ENCODE measurements around the gene EIF5.

Gene EIF5
- total RNA-seq: 323 to 1,491 (median 452) reads per million in 3 experiments

GRCh38 chr14:103333754-103334643 is at the start of gene EIF5:
TSS of gene EIF5 (plus strand) at chr14:103334237. CDS start at chr14:103335861, 1,624 bp downstream.
- peak; percentile 99 for DNase-seq

- no peak for DNase-seq
Observed at GRCh38 chr14:103284574-103285467, 49.2 kb upstream of the EIF5 start.

- DNase-seq: no peak
Observed at GRCh38 chr14:103286460-103286859, 47.6 kb upstream of the EIF5 start.

GRCh38 chr14:103286968-103287850 is 46.8 kb upstream of the EIF5 start:
- DNase-seq: no peak

GRCh38 chr14:103288076-103288766 is 45.8 kb upstream of the EIF5 start:
- DNase-seq: no peak

GRCh38 chr14:103290056-103290455 is 44.0 kb upstream of the EIF5 start:
- DNase-seq: no peak

GRCh38 chr14:103290494-103290893 is 43.5 kb upstream of the EIF5 start:
- DNase-seq: no peak

- no peak for DNase-seq
Observed at GRCh38 chr14:103290961-103291360, 43.1 kb upstream of the EIF5 start.

- DNase-seq: peak; percentile 46
Observed at GRCh38 chr14:103292426-103293374, 41.3 kb upstream of the EIF5 start.

- DNase-seq: no peak
Observed at GRCh38 chr14:103293465-103293864, 40.6 kb upstream of the EIF5 start.

- no peak for DNase-seq
Observed at GRCh38 chr14:103294091-103294490, 39.9 kb upstream of the EIF5 start.

GRCh38 chr14:103296007-103296406 is 38.0 kb upstream of the EIF5 start:
- DNase-seq: no peak

- DNase-seq: no peak
Observed at GRCh38 chr14:103296987-103297386, 37.0 kb upstream of the EIF5 start.

GRCh38 chr14:103298620-103299019 is 35.4 kb upstream of the EIF5 start:
- DNase-seq: no peak

- no peak for DNase-seq
Observed at GRCh38 chr14:103301512-103302354, 32.3 kb upstream of the EIF5 start.

- DNase-seq: no peak
Observed at GRCh38 chr14:103302966-103303365, 31.1 kb upstream of the EIF5 start.

GRCh38 chr14:103304706-103305105 is 29.3 kb upstream of the EIF5 start:
- DNase-seq: no peak

- no peak for DNase-seq
Observed at GRCh38 chr14:103308717-103309616, 25.1 kb upstream of the EIF5 start.

Data from central memory CD4-positive, alpha-beta T cell (primary cell).